Myometrial cell (primary cell): ENCODE data around the gene PIN4. TPM values are rescaled to one million over a fixed set of nuclear protein-coding genes. Genes with fewer than 3 reads are reported as not detected.

Experiments
- total RNA-seq: library from RNA; depleted of rRNA; stranded (reverse); fragments of >200 nt; gene quantifications from 2 replicates; pipeline ENCODE4 v1.2.3, GENCODE V29; 2015

Gene PIN4
- total RNA-seq = 9.7 and 10.7 TPM in 2 replicates

DNA sequence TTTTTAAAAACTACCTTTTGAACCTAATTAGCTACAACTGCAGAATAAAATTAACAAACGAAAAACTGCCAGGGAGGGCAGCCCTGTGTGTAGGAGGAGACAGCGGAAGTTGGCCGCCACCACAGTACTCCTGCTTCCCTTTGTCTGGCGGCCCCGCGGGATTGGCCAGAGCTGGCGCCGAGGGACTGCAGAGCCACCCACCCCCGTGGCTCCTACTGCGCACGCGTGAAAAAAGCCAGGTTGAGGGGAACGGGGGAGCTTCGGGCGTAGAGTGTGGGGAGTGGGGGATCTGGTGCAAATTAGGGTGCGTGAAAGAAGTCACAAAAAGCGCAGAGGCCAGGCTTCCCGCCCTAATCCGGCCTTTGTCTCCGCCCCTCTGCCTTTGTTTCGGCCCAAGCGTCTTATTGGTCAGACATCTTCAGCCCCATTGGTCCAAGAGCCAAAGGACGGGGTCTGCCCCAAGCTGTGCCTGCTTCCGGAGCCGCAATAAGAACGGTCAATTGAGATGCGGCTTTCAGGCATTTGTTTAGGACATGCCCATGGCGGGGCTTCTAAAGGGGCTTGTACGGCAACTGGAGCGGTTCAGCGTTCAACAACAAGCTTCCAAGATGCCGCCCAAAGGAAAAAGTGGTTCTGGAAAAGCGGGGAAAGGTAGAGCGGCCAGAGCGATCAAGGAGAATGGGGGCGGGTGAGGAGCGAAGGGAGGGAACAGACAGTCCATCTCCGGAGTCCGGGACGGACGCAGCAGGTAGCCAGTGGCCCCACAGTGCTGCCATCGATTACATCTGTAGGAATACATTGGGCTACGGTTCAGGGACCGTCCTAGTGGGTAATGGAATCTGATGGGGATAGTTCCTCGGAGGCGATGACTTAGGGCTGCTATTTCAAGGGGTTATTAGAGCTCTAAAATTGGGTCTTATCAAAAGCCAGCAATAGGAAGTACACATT, at the start of gene PIN4:
Gene PIN4 (plus strand): TSS at position 580 of the 948 bp plus-strand sequence. CDS start 29 bp downstream, at position 609.

DNA sequence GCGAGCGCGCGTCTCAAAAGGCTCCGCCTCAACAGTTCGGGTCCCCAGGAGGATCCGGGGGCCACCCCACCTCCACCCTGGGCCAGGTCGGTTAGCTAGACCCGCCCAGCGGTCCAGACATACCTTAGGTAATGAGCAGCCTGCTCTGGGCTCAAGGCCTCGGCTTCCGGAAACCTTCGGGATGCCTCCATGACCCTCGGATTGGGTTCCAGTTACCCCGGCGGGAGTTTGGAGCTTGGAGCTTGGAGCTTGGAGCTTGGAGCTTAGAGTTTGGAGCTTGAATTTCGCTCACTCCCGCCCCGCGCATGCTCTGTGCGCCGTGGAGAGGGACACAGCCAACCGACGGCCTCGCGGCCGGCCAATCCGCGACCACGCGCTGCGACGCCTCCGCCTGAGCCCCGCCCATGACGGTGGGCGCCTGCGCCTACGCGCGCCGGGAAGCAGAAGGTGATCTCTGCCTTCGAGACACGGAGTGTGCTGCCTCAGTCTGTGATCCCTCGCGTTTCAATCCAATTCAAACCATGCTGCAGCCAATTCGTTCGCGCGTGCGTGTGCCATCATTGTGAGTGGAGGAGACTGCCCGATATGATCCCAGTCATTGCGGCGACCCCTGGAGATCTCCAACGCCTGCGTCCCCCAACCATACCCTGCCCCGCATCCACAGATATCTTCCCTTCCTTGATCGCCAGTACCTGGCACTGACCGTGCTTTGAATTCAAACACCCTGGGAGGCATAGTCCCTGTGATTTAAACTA, 57.3 kb downstream of the PIN4 start, which contains the start of gene ERCC6L:
Gene ERCC6L (minus strand): TSS at position 307 of the 755 bp plus-strand sequence. CDS start 116 bp downstream, at position 191.

Other genes starting within 250 kb of the PIN4 start
- gene RTL5, start 49.8 kb upstream of the PIN4 start, total RNA-seq = 0.58 and 1.2 TPM in 2 replicates
- gene ERCC6L, start 57.3 kb downstream of the PIN4 start, total RNA-seq = 2.6 and 3.5 TPM in 2 replicates
- 1,089 and 1,209 TPM in 2 replicates for gene RPS4X, start 95.5 kb downstream of the PIN4 start, total RNA-seq
- 0.53 TPM in 1 of 2 replicates, not detected in the other for gene CITED1, start 124.2 kb downstream of the PIN4 start, total RNA-seq